H1 (cell line): ENCODE measurements around the gene UBL5. TPM values are rescaled to one million over a fixed set of nuclear protein-coding genes. Genes with fewer than 3 reads are reported as not detected.

Experiments
- CTCF ChIP-seq, 3 experiments: IDR thresholded peaks; 1 replicate in 2 of 3; 2 replicates in 1 of 3; pipeline versions ENCODE4 v1.5.1 to v1.6.1; 2011; ENCODE audit warnings: low read length in 3 of 3, mild to moderate bottlenecking in 3 of 3, inconsistent platforms in 2 of 3, low read depth in 1 of 3, moderate library complexity in 1 of 3; ENCODE audit not compliant: insufficient read depth in 1 of 3; ENCODE audit errors: control extremely low read depth in 1 of 3
- E2F6 ChIP-seq: IDR thresholded peaks from 2 replicates; pipeline ENCODE4 v1.6.1; 2012; ENCODE audit warnings: inconsistent platforms
- EGR1 ChIP-seq: IDR thresholded peaks from 2 replicates; pipeline ENCODE4 v1.6.1; 2011; ENCODE audit warnings: low read depth, low read length, borderline replicate concordance
- HDAC2 ChIP-seq, 2 experiments: fragments of 300-600 bp in 1 of 2; sonication (generic) in 1 of 2; IDR thresholded peaks; 2 replicates each; pipeline ENCODE4 v1.6.1; 2011 to 2012; ENCODE audit warnings: low read depth in 2 of 2, low read length in 2 of 2, mild to moderate bottlenecking in 2 of 2, moderate library complexity in 2 of 2, borderline replicate concordance in 1 of 2, inconsistent platforms in 1 of 2
- JUN ChIP-seq: IDR thresholded peaks from 2 replicates; pipeline ENCODE4 v1.6.1; 2011; ENCODE audit warnings: low read depth, mild to moderate bottlenecking, improper control_type of control experiment, low read length
- JUND ChIP-seq: IDR thresholded peaks from 2 replicates; pipeline ENCODE4 v1.6.1; 2011; ENCODE audit warnings: mild to moderate bottlenecking, improper control_type of control experiment, low read length
- KDM4A ChIP-seq: IDR thresholded peaks from one replicate; pipeline ENCODE4 v1.7.1; 2012; ENCODE audit warnings: low read depth, mild to moderate bottlenecking, moderate library complexity, low read length, inconsistent platforms; ENCODE audit not compliant: severe bottlenecking
- KDM5A ChIP-seq: fragments of 200-600 bp; IDR thresholded peaks from 2 replicates; pipeline ENCODE4 v1.7.1; 2012; ENCODE audit warnings: mild to moderate bottlenecking, low read length, inconsistent platforms, mixed read lengths
- POLR2A ChIP-seq, 2 experiments: IDR thresholded peaks; 1 replicate in 1 of 2; 2 replicates in 1 of 2; pipeline ENCODE4 v1.6.1; 2011; ENCODE audit warnings: low read depth in 2 of 2, low read length in 2 of 2, mild to moderate bottlenecking in 2 of 2; ENCODE audit errors: control extremely low read depth in 1 of 2
- POLR2AphosphoS5 ChIP-seq: IDR thresholded peaks from 2 replicates; pipeline ENCODE4 v1.6.1; 2011; ENCODE audit warnings: low read depth, low read length
- RAD21 ChIP-seq, 2 experiments: IDR thresholded peaks in 1 of 2; conservative IDR thresholded peaks in 1 of 2; 2 replicates each; pipeline ENCODE4 v1.6.1; 2011; ENCODE audit warnings: low read depth in 2 of 2, low read length in 2 of 2, improper control_type of control experiment in 1 of 2, inconsistent platforms in 1 of 2, mild to moderate bottlenecking in 1 of 2, moderate library complexity in 1 of 2
- RFX5 ChIP-seq: IDR thresholded peaks from 2 replicates; pipeline ENCODE4 v1.6.1; 2011; ENCODE audit warnings: low read depth, low read length, improper control_type of control experiment, borderline replicate concordance
- SAP30 ChIP-seq: fragments of 300-600 bp; sonication (generic); IDR thresholded peaks from 2 replicates; pipeline ENCODE4 v1.7.1; 2012; ENCODE audit warnings: low read length, moderate library complexity, mild to moderate bottlenecking, inconsistent platforms; ENCODE audit not compliant: insufficient read depth, insufficient replicate concordance
- SP1 ChIP-seq: IDR thresholded peaks from 2 replicates; pipeline ENCODE4 v1.6.1; 2011; ENCODE audit warnings: low read depth, low read length
- SRF ChIP-seq: IDR thresholded peaks from 2 replicates; pipeline ENCODE4 v1.6.1; 2011; ENCODE audit warnings: mild to moderate bottlenecking, low read depth, low read length, moderate library complexity
- TAF7 ChIP-seq: optimal IDR thresholded peaks from 2 replicates; pipeline ENCODE3; 2011; ENCODE audit warnings: low read depth, mild to moderate bottlenecking, inconsistent platforms, low read length, moderate library complexity, borderline replicate concordance
- polyA plus RNA-seq, 7 experiments: library from polyadenylated mRNA; depleted of rRNA in 3 of 7; stranded (reverse) in 5 of 7; unstranded in 2 of 7; fragments of >200 nt in 5 of 7; fragments of 200-250 nt in 2 of 7; gene quantifications; 1 replicate in 5 of 7; 2 replicates in 1 of 7; 4 replicates in 1 of 7; pipeline versions ENCODE4 v1.2.1 to v1.2.3, GENCODE V29; 2011 to 2013; ENCODE audit warnings: missing spikeins in 2 of 7, mixed read lengths in 2 of 7
- total RNA-seq: library from RNA; stranded (reverse); fragmentation: NEBNext Ultra II Directional; extraction: Animal tissue kit (Norgen Biotek cat#: 25700); gene quantifications from 2 replicates; pipeline ENCODE4 v1.2.1, GENCODE V29; 2021

The UBL5 gene
- total and polyA plus RNA-seq, 2 of the 8 experiments (the other 6 are each of a cell fraction or from before 2014, with no cell fraction given): 416 to 1,209 TPM

- TF ChIP-seq RAD21 (IDR thresholded peaks at IDR 0.05 in 1 of 2, conservative IDR thresholded peaks at IDR 0.05 in 1 of 2; ENCODE audit: low read depth in 2 of 2, low read length in 2 of 2) (0 out of 4 replicates have a peak, but pooled peaks of 1 of the 2 experiments have one; percentile 9), JUN (no peak), POLR2AphosphoS5 (peak; percentile 51), SAP30 (no peak), HDAC2 (IDR thresholded peaks at IDR 0.05; ENCODE audit: borderline replicate concordance in 1 of 2, low read depth in 2 of 2, low read length in 2 of 2) (peak; percentile 4 to 69; a peak in 1 of 4 replicates), KDM4A (peak; percentile 76), SRF (peak; percentile 39), SP1 (peak; percentile 93), POLR2A (IDR thresholded peaks at IDR 0.05; ENCODE audit: control extremely low read depth in 1 of 2, low read depth in 2 of 2, low read length in 2 of 2) (peak; percentile 13 to 74), CTCF (IDR thresholded peaks at IDR 0.05; ENCODE audit: control extremely low read depth in 1 of 3, insufficient read depth in 1 of 3, low read depth in 1 of 3, low read length in 3 of 3) (peak; percentile 49 to 67 (median 63)), TAF7 (peak; percentile 41), KDM5A (peak; percentile 77; the same call in 1 of the 2 replicates), E2F6 (peak; percentile 76), RFX5 (no peak), EGR1 (no peak), JUND (0 out of 2 replicates have a peak, but pooled peaks have one; percentile 5)
Observed at GRCh38 chr19:9834726-9835506, 7.2 kb downstream of the UBL5 start, which contains the start of gene PIN1 (continued).
